Fibroblast of the aortic adventitia (primary cell): ENCODE results near the gene TRIM58. TPM values are rescaled to one million over a fixed set of nuclear protein-coding genes. Genes with fewer than 3 reads are reported as not detected.

Experiments used
- DNase-seq: peaks from one replicate; pipeline ENCODE4 v3.0.0-alpha.2; 2010; ENCODE audit warnings: low read depth
- H3K4me3 ChIP-seq: 2 replicates; pipeline ENCODE4 v1.5.1; 2011; ENCODE audit warnings: low read depth, mild to moderate bottlenecking, control low read depth, low read length, moderate library complexity
- total RNA-seq: library from RNA; depleted of rRNA; stranded (reverse); fragments of >200 nt; gene quantifications from 2 replicates; pipeline ENCODE4 v1.2.3, GENCODE V29; 2012; ENCODE audit warnings: low replicate concordance
- TF ChIP-seq, protein P1 (sequence below): IDR thresholded peaks from 2 replicates; pipeline ENCODE4 v1.5.1; 2011; ENCODE audit warnings: mild to moderate bottlenecking, low read length, control low read depth, inconsistent platforms; ENCODE audit not compliant: insufficient read depth

Gene TRIM58
- total RNA-seq, 1 donor, result 0.09 TPM

DNA sequence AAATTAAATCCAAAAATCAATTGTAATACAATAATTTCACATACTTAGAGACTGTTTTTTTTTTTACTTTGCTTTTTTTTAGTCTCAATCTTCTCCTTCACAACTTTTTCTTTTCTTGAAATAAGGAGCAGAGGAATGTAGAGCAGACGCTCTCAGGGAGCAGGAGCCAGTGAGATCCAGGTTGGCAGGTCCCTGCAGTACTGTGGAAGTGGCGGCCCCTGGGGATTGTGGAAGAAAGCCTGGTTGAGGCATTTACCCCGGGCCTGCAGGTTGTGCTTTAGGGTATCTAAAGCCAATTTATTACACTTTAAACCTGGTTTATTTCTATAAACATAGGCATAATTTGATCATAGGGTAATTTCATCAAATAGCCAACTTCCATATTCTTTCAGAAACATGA is 67.0 kb downstream of the TRIM58 start:
- TF ChIP-seq, protein P1, sequence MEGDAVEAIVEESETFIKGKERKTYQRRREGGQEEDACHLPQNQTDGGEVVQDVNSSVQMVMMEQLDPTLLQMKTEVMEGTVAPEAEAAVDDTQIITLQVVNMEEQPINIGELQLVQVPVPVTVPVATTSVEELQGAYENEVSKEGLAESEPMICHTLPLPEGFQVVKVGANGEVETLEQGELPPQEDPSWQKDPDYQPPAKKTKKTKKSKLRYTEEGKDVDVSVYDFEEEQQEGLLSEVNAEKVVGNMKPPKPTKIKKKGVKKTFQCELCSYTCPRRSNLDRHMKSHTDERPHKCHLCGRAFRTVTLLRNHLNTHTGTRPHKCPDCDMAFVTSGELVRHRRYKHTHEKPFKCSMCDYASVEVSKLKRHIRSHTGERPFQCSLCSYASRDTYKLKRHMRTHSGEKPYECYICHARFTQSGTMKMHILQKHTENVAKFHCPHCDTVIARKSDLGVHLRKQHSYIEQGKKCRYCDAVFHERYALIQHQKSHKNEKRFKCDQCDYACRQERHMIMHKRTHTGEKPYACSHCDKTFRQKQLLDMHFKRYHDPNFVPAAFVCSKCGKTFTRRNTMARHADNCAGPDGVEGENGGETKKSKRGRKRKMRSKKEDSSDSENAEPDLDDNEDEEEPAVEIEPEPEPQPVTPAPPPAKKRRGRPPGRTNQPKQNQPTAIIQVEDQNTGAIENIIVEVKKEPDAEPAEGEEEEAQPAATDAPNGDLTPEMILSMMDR, result no peak
- DNase-seq, result no peak
- H3K4me3 ChIP-seq, result no peak overlapping the region

DNA sequence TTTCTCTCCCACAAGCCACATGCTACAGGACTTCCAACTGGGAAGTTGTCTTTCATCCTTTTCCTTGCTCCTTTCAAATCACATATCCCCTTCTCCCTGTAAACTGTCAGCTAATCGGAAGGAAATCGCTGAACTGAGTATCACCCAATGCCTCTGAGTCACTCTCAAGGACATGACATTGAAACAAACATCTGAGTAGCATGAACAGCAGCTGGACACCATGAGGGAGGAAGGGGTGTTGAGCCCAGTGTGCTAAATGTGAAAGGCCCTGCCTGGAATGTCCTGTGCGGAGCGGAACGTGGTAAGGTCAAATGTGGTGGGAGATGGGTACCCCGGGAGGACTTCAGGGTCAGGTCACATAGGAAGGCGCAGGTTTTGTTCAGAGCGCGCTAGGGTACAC is 67.9 kb downstream of the TRIM58 start, which contains the start of gene OR2AJ1:
Gene OR2AJ1, plus strand, starts transcription at position 22 of the 400 bp plus-strand sequence. CDS start 8,880 bp downstream, outside the sequence.
- TF ChIP-seq, protein P1, result no peak
- DNase-seq, result no peak
- no peak within 1 kb of the TSS for H3K4me3 ChIP-seq

Other genes starting within 250 kb of the TRIM58 start
- gene OR13G1, start 177.4 kb upstream of the TRIM58 start, total RNA-seq, result not detected in 2 replicates
- gene OR6F1, start 140.5 kb upstream of the TRIM58 start, total RNA-seq, result not detected in 2 replicates
- gene OR14K1, start 118.6 kb upstream of the TRIM58 start, total RNA-seq, result not detected in 2 replicates
- gene OR14A2, start 109.0 kb upstream of the TRIM58 start, total RNA-seq, result not detected in 2 replicates
- not detected in 2 replicates for gene OR1C1, start 96.6 kb upstream of the TRIM58 start, total RNA-seq
- gene OR14A16, start 33.1 kb upstream of the TRIM58 start, total RNA-seq, result not detected in 2 replicates
- not detected in 2 replicates for gene OR11L1, start 15.3 kb upstream of the TRIM58 start, total RNA-seq
- not detected in 2 replicates for gene OR2W3, start 38.4 kb downstream of the TRIM58 start, total RNA-seq
- not detected in 2 replicates for gene OR2T8, start 63.1 kb downstream of the TRIM58 start, total RNA-seq
- not detected in 2 replicates for gene OR2AJ1, start 67.7 kb downstream of the TRIM58 start, total RNA-seq
- gene OR2L8, start 91.7 kb downstream of the TRIM58 start, total RNA-seq, result not detected in 2 replicates
- not detected in 2 replicates for gene OR2AK2, start 108.0 kb downstream of the TRIM58 start, total RNA-seq
- under 0.01 TPM in 1 of 2 replicates, not detected in the other for gene OR2L5, start 156.5 kb downstream of the TRIM58 start, total RNA-seq
- gene OR2L2, start 172.9 kb downstream of the TRIM58 start, total RNA-seq, result not detected in 2 replicates
- not detected in 2 replicates for gene OR2L3, start 189.6 kb downstream of the TRIM58 start, total RNA-seq
- not detected in 2 replicates for gene OR2L13, start 238.0 kb downstream of the TRIM58 start, total RNA-seq